Endothelial cell (in vitro differentiated cells): Measurements from ENCODE around the gene OR2AT4. TPM values are rescaled to one million over a fixed set of nuclear protein-coding genes. Genes with fewer than 3 reads are reported as not detected.

Experiments
- DNase-seq: peaks from one replicate; pipeline ENCODE4 v3.0.0; 2021; ENCODE audit warnings: low spot score
- H3K27ac Mint-ChIP-seq: one replicate; pipeline ENCODE4 v1.8.0; 2021; ENCODE audit warnings: mixed read lengths, inconsistent platforms; ENCODE audit not compliant: unreplicated experiment
- H3K27me3 Mint-ChIP-seq: one replicate; pipeline ENCODE4 v1.8.0; 2021; ENCODE audit warnings: mild to moderate bottlenecking, moderate library complexity, mixed read lengths, inconsistent platforms; ENCODE audit not compliant: unreplicated experiment
- H3K36me3 Mint-ChIP-seq: one replicate; pipeline ENCODE4 v1.8.0; 2021; ENCODE audit warnings: mild to moderate bottlenecking, low read depth, mixed read lengths, inconsistent platforms; ENCODE audit not compliant: unreplicated experiment
- H3K4me1 Mint-ChIP-seq: one replicate; pipeline ENCODE4 v1.8.0; 2021; ENCODE audit warnings: mild to moderate bottlenecking, mixed read lengths, inconsistent platforms; ENCODE audit not compliant: unreplicated experiment
- H3K4me3 Mint-ChIP-seq: one replicate; pipeline ENCODE4 v1.8.0; 2021; ENCODE audit warnings: mild to moderate bottlenecking, mixed read lengths, inconsistent platforms; ENCODE audit not compliant: unreplicated experiment
- H3K9me3 Mint-ChIP-seq: one replicate; pipeline ENCODE4 v1.8.0; 2021; ENCODE audit warnings: mixed read lengths, inconsistent platforms; ENCODE audit not compliant: unreplicated experiment
- total RNA-seq: library from RNA; stranded (reverse); fragmentation: NEBNext Ultra II Directional; extraction: Animal tissue kit (Norgen Biotek cat#: 25700); gene quantifications from one replicate; pipeline ENCODE4 v1.2.1, GENCODE V29; 2021; ENCODE audit not compliant: unreplicated experiment
- TF ChIP-seq, protein P1 (sequence below): fragments of 200-600 bp; sonication (generic); IDR thresholded peaks from one replicate; pipeline ENCODE4 v1.5.0; 2021; ENCODE audit warnings: antibody characterized with exemption; ENCODE audit not compliant: unreplicated experiment

The OR2AT4 gene
- total RNA-seq, 1 donor from 2014 or later, result 0.08 TPM

DNA sequence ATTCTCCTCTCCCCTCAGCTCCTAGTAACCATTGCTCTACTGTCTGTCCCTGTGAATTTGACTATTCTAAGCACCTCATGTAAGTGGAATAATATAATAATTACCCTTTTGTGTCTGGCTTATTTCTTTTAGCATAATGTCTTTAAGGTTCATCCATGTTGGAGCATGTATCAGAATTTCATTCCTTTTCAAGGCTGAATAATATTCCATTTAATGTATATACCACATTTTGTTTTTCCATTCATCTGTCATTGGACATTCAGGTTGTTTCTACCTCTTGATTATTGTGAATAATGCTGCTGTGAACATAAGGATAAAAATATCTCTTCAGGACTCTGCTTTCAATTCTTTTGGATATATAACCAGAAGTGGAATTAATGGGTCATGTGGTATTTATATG is 28.1 kb downstream of the OR2AT4 start:
- TF ChIP-seq, protein P1, sequence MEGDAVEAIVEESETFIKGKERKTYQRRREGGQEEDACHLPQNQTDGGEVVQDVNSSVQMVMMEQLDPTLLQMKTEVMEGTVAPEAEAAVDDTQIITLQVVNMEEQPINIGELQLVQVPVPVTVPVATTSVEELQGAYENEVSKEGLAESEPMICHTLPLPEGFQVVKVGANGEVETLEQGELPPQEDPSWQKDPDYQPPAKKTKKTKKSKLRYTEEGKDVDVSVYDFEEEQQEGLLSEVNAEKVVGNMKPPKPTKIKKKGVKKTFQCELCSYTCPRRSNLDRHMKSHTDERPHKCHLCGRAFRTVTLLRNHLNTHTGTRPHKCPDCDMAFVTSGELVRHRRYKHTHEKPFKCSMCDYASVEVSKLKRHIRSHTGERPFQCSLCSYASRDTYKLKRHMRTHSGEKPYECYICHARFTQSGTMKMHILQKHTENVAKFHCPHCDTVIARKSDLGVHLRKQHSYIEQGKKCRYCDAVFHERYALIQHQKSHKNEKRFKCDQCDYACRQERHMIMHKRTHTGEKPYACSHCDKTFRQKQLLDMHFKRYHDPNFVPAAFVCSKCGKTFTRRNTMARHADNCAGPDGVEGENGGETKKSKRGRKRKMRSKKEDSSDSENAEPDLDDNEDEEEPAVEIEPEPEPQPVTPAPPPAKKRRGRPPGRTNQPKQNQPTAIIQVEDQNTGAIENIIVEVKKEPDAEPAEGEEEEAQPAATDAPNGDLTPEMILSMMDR, result no peak
- Mint-ChIP-seq H3K27ac (no peak overlapping the region), H3K4me1 (no peaks in the 10 kb centered on the region), H3K27me3 (no peaks in the 10 kb centered on the region), H3K36me3 (no peaks in the 10 kb centered on the region), H3K9me3 (no peaks in the 10 kb centered on the region), H3K4me3 (no peak overlapping the region)
- DNase-seq, result no peak

DNA sequence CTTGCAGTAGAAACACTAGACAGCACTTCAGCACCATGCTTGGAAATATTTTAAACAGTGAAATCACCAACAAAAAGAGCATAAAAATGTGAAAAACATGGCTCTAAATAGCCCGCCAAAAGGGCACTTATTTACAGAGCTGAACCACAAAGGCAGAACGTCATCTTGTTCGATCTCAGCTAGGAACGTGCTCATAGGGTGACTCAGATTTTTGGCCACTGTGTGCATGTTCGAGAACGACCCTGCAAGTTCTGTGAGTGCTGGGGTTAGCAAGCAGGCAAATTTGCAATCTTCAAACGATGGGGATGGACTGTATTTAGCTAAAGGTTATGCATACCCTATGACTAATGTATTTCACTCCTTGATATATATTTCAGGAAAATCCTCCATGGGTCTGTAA is 30.6 kb downstream of the OR2AT4 start:
- Mint-ChIP-seq H3K36me3 (no peaks in the 10 kb centered on the region), H3K9me3 (no peaks in the 10 kb centered on the region), H3K27me3 (no peaks in the 10 kb centered on the region), H3K4me3 (no peak overlapping the region), H3K4me1 (no peaks in the 10 kb centered on the region), H3K27ac (no peak overlapping the region)
- TF ChIP-seq, protein P1, result no peak
- no peak for DNase-seq

DNA sequence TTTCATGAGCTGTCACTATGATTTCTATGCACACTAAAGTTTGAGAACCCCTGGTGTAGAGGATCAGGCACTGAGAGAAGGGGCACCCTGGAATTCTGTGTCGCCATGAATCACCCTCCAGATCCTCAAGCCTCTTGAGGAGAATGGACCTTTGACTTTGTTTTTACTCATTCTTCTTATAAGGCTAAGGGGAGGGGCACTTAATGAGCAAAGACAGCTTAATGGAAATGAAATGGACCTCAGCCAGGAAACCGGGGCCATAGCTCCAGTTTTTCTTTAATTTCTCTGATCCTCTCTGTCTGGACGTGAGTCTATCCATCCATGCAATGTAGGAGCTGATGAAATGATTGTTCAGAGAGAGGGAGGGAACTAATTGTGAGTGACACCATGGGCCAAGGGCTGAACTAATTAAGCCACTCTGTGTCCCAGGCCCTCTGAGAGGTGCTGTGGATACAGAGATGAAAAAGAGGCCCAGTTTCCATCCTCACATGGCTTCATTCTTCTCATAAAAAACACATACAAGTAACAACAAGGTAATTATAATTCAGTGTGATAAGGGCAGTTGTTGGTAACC is 32.8 kb downstream of the OR2AT4 start:
- no peak for DNase-seq
- no peaks in the 10 kb centered on the region for H3K9me3 Mint-ChIP-seq
- TF ChIP-seq, protein P1, result no peak
- H3K27me3 Mint-ChIP-seq, result no peaks in the 10 kb centered on the region
- H3K36me3 Mint-ChIP-seq, result no peaks in the 10 kb centered on the region
- no peak overlapping the region for H3K27ac Mint-ChIP-seq
- no peak overlapping the region for H3K4me3 Mint-ChIP-seq
- H3K4me1 Mint-ChIP-seq, result peaks cover 5% of the 10 kb centered on the region

DNA sequence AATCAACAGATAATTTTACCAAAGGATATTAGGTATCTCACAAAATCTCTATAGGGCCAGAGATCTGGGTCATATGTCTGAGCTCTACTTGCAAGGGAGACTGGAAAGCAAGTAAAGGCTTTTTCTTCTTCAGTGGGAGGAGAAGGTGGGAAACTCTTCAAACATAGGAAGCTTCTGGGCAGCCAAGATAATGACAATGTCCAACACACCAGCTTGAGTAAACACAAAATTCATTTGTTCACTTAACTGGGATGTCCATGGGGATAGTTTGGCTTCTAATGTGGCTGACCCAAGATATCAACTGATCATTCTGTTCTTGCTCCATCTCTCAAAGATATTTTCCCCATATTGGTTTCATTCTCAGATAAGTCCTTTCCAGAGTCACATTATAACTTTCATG is 37.4 kb downstream of the OR2AT4 start:
- DNase-seq, result no peak
- Mint-ChIP-seq H3K27ac (no peak overlapping the region), H3K4me1 (peaks cover 5% of the 10 kb centered on the region), H3K4me3 (no peak overlapping the region), H3K9me3 (no peaks in the 10 kb centered on the region), H3K27me3 (peaks cover 7% of the 10 kb centered on the region), H3K36me3 (no peaks in the 10 kb centered on the region)
- TF ChIP-seq, protein P1, result no peak

DNA sequence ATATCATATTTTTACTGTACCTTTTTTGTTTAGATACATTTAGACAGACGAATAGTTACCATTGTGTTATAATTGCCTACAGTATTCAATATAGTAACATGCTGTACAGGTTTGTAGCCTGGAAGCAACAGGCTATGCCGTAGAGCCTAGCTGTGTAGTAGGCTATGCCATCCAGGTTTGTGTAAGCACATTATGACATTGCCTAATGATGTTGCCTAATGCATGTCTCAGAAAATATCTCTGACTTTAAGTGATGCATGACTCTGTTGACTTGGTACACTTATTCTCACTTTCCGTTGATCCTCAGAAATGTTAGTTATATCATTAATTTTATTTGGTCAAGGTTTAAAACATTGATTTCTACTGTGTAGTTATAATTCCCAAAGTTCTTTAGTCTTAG is 39.9 kb downstream of the OR2AT4 start:
- no peak for DNase-seq
- no peak overlapping the region for H3K27ac Mint-ChIP-seq
- peaks cover 7% of the 10 kb centered on the region for H3K27me3 Mint-ChIP-seq
- TF ChIP-seq, protein P1, result no peak
- H3K36me3 Mint-ChIP-seq, result peaks cover 4% of the 10 kb centered on the region
- H3K9me3 Mint-ChIP-seq, result no peaks in the 10 kb centered on the region
- H3K4me1 Mint-ChIP-seq, result peaks cover 5% of the 10 kb centered on the region
- no peak overlapping the region for H3K4me3 Mint-ChIP-seq
